GM19455 (cell line): ENCODE results near the gene TAAR8.
"Not testable (repeated sequence)": the region's sequence is repeated elsewhere in the genome, so short reads cannot be mapped to it uniquely, and the experiment has no call there.

Source experiments
- ATAC-seq: cut with Tn5 transposase; IDR thresholded peaks from one replicate; pipeline ENCODE4 v1.9.1; 2021; ENCODE audit not compliant: unreplicated experiment

The TAAR8 gene, protein sequence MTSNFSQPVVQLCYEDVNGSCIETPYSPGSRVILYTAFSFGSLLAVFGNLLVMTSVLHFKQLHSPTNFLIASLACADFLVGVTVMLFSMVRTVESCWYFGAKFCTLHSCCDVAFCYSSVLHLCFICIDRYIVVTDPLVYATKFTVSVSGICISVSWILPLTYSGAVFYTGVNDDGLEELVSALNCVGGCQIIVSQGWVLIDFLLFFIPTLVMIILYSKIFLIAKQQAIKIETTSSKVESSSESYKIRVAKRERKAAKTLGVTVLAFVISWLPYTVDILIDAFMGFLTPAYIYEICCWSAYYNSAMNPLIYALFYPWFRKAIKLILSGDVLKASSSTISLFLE

DNA sequence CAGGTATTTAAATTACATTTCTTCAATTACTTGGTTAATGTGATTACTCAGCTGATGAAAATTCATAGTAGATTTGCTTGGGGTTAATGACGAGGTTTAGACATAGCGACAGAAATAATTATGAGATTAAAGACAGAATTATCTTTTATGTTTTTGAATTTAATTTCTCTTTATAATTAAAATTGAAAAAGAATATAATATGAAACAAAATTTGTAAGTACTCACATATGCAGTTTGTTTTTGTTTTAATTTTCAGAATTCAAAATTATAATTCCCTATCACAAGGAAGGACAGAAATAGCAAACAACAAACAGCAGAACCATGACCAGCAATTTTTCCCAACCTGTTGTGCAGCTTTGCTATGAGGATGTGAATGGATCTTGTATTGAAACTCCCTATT is at the start of gene TAAR8:
Gene TAAR8 (plus strand): TSS at position 301 of the 400 bp plus-strand sequence. CDS start 21 bp downstream, at position 322.
- no peak for ATAC-seq

DNA sequence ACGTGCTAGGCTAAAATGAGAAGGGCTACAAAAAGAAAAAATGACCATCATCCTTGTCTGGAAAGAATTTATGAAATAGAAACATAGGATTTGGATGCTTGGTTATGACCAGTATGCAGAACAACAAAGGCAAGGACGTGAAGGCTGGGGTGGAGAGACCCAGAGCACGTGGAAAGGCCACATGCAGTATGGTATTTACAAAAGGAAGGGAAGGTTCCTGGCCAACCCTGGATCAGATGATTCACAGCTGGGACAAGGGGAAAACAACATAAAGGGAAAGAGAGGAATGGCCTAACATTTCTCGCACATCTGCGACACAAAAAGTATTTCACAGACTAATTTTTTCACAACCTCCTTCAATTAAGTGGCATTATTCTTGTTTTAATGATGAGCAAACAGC is 47.7 kb upstream of the TAAR8 start:
- ATAC-seq = no peak

DNA sequence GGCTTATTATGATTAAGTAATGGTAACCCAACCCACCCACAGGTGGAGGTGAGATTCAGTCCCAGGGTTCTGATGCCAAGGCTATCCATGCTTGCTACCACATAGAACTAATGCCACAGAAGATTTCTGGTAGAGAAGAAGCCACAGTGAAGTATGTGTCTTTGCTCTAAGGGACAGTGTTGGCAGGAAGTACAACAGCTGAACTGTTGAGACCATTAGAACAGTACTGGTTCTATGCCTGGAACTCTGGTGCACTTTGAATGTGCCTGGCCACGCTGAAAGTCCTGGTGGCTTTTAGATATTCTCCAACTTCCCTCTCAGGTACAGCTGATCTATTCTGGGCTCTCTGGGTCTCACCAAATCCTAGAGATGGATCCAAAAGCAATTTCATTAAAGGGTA is 47.3 kb upstream of the TAAR8 start:
- no peak for ATAC-seq

DNA sequence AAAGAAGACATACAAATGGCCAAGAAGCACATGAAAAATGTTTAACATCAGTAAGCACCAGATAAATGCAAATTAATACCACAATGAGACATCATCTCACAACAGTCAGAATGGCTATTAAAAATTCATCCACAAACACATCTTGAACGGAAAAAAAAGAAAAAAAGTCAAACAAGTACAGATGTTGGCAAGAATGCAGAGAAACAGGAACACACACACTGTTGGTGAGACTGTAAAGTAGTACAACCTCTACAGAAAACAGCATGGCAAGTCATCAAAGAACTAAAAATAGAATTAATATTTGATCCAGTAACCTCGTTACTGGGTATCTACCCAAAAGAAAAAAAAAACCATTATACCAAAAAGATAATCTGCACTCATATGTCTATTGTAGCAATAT is 46.0 kb upstream of the TAAR8 start:
- no peak for ATAC-seq

DNA sequence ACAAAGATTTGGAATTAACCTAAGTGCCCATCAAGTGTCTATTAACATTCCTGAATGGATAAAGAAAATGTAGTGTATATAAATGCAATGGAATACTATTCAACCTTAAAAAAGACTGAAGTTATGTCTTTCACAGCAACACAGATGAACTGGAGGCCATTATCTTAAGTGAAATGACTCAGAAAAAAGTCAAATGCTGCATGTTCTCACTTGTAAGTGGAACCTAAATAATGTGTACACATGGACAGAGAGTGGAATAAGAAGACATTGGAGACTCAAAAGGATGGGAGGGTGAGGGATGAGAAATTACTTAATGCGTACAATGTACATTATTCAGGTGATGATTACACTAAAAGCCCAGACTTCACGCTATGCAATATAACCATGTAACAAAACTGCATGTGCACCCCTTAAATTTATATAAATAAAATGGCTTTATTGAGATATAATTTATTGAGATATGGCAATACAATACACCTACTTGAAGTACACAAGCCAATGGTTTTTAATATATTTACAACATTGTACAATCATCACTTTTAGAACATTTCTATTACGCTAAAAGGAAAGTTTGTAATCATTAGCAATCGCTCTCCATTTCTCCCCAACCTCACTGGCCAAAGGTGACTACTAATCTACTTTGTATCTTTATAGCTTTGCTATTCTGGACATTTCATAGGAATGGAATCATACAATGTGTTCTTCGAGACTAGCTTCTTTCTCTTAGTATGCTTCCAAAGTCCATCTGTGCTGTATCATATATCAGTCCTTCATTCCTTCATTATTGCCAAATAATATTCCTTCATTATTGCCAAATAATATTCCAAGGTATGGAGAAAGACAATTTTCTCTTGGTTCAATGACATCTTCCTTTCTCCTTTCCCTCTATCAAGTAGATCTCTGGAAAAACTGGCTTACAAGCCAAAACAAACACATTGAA is 45.3 kb upstream of the TAAR8 start:
- no peak for ATAC-seq

DNA sequence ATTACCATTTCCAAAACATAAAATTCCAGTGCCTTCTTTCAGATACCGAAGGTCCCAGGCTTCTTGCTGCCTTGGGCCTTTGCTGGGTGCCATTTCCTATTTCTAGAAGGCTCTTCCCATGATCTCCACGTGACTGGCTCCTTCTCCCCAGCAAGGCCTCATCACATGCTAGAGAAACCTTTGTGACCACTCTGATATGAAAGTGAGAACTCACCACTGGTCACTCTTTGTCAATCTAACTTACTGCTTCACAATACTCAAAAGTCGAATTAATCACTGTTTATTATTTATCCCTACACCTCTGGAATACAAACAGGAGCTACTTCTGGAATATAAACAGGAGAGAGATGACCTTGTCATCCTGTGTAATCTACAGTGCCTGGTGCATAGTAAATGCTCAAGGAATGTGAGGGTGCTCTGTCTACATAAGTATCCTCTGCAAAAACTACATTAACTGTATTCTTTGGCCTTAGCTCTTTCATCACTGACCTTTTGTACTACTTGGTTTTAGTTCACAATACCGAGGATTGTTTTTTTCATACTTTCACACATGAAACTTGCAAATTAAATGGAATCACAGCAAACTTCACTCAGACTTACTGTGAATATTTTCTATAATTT is 41.2 kb upstream of the TAAR8 start:
- ATAC-seq = no peak

DNA sequence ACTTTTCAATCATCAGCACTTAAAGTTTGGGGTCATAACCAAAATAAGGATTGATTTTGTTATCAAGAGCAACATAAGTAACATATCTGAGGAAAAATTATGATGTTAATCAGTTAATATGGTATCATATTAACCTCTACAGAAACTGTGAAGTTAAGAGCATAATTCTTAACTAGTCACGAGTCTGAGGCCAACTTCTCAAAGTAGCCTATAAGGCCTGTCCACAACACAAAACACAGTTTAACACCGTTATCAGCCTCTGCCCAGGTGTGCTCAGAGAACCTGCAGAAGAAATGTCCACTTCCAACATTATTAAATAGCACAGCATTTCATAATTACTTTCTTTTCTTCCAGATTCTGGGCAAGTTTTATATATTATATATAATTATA is 40.6 kb upstream of the TAAR8 start:
- ATAC-seq = no peak

DNA sequence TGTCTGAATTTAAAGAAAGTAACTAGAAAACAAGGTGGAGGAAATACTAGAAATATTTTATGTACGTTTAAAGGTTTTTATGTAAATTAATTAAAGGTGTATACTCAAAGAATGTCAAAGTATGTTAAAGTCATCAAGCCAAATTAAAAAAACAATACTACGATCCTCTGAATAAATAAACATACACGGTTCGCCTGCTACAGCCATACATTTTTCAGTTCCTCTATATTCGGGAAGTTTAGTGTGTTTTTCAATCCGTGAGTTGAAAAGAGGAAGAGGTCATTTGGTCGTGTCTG is 40.2 kb upstream of the TAAR8 start:
- ATAC-seq = no peak

DNA sequence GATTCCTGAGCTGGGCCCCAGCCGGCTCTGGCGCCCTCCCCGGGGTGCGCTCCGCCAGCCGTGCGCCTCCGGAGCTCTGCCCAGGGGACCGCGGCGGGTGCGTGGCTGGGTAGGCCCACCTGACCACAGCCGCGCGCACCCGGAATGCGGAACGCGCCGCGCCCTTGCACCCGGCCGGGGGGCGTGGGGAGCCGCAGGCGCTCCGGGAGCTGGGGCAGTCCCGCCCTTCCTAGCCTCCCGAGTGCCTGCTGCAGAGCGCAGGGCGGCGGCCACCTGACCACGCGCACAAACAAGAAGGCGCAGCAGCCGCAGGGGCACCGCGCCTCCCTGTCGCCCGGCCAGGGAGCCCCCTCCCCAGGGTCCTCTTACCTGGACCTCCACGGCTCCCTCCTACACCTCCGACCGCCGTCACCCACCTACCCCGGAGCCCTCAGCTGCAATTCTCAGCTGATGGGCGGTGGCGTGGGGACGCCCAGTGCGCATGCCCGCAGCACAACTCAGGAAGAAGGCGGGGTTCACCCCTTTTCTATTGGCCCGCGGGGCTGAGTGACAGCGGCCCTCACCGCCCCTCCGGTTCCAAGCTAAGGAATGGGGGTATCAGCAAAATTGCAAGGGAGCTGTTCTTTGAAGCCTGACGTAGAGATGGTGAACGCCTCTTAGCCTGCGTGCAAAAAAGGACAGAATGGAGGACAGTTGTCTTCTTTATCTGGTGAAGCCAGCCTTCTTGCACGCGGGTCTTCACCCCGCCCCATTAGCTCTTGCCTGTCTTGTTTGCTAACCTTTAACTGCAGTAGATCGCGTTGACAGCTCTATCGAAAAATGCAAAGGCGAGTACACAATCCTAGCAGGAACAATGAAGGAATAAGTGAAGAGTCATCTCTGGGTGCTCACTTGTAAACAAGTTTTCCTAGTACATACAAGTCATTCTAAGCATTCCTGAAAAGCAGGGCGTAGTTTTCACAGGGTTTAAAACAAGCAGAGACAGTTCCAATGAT is 39.5 kb upstream of the TAAR8 start, which contains the start of gene STX7:
Gene STX7 (minus strand): TSS at position 479 of the 995 bp plus-strand sequence. CDS start 9,586 bp downstream, outside the sequence.
- peak; percentile 96 for ATAC-seq

DNA sequence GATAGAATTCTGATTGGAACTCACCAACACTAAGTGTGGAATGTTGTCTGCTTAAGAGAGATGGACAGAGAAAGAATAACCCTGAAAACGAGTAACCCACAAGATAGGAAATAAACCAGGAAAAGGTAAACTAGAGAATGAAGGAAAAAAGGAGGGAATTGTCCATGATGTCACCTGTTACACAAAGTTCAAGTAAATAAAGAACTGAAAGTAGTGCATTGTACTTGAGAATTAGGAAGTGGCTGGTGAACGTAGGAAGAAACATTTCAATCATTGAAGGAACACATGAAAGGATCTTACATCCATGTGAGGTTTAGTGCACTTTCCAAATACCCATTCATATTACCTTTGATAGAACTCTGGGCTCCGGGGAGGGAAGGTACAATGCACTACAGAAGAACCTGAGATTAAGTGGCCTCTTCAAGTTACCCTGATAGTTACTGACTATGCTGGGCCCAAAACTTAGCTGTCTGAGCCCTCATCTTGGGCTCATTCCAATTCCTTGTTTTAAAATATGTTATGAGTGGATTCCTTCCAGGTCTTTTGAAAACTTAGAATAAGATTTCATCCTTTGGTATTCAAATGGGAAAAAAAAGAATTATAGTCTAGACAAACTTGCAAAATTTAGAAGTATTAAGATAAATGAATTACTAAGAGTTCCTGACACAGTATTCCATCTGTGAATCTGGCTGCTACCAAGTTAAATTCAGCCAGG is 38.5 kb upstream of the TAAR8 start:
- no peak for ATAC-seq

DNA sequence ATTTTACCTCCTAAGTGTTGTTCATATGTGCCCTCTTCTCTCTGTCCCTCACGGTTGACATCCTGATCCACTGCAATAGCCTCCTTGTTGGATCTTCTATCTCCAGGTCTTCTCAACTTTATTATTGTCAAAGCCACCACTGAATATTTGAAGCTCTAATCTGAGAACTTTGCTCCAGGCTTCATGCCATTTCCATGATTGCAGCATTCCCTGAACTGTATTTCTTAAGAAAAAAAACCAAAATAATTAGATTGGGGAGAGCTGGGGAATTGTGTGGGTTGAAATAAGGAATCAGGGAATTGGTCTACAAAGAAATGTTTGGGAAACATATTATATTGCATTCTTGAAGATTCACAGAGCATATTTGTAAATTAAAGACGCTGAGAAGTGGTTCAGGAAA is 37.1 kb upstream of the TAAR8 start:
- ATAC-seq = no peak

DNA sequence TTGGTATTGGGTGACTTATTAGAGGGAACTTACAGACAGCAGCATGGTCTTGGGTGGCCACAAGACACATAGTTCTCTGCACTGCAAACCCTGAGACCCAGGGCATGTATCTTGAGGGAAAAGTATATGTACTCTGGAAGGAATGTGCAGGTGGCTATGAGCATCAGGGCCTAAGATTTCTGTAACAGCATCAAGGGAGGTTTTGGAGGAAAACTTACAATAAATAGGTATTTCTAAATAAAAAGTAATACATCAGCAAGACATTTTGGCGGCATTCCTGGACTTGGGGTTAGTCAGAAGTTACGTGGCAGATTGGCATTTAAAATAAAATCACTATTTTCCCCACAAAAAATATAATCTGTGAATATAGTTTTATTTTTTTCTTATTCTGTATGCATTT is 31.5 kb upstream of the TAAR8 start:
- ATAC-seq = no peak

DNA sequence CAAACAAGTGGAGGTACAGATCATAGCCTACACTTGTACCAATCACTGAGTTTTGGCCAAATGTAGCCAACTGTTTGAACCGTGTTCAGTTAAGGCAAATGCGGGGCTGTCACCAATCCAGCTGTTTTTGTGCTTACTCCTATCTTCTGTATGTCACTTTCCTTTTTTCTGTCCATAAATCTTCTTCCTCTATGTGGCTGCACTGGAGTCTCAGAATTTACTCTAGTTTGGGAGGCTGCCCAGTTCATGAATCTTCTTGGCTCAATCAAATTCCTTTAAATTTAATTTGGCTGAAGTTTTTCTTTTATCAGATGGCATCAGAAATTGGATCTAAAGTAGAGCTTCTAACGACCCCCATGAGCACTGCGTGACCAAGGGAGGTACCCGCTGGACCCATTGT is 27.8 kb upstream of the TAAR8 start:
- ATAC-seq = no peak

DNA sequence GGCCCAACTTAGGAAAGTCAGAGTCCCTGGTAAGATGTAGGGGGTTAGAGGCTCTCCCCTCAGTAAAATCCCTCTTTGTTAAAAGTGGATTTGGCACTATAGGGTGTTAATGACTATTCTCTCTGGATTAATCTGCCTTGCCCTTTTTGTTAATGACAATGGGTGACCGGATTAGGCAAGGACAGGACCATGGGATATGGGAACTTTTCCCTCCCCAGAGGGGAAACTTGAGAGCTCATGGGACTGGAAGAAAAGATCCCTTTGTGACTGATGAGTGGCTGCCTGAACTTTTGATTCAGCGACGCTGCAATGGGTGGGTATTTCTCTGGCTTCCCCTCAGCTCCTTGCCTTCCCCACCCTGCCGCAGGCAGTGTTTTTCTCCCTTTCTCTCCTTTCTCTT is 26.6 kb upstream of the TAAR8 start:
- ATAC-seq = no peak

DNA sequence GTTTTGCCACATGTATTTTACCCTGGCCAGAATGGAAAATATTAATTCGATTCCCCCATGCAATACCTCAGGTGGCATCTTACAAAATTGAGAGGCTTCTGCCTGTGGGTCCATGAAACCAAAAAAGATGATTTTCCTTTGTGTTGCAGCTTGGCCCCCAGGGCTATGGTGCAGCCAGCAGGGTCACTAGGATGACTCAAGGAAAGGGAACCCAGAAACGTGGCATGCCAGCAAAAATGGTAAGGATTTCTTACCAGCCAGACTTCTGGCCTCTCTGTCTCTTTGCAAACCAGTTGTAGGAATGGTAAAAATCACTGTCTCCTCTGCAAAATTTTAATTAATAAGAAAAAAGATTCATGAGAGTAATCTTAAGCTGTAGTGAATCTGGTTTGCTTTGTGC is 26.0 kb upstream of the TAAR8 start:
- ATAC-seq = no peak

DNA sequence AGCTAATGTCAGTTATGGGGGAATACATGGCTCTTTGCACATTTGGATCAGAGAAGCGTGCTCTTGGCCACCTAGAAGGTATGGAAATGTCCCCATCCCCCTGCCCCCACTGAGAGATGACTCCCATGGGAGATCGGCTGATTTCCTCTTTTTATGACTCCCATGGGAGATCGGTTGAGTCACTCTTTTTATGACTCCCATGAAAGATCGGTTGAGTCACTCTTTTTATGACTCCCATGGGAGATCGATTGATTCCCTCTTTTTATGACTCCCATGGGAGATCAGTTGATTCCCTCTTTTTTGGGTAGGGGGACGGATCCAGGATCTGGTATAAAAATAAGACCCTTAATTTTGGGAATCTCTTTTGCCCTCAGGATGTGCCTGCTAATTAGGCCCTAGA is 24.7 kb upstream of the TAAR8 start:
- ATAC-seq = no peak

DNA sequence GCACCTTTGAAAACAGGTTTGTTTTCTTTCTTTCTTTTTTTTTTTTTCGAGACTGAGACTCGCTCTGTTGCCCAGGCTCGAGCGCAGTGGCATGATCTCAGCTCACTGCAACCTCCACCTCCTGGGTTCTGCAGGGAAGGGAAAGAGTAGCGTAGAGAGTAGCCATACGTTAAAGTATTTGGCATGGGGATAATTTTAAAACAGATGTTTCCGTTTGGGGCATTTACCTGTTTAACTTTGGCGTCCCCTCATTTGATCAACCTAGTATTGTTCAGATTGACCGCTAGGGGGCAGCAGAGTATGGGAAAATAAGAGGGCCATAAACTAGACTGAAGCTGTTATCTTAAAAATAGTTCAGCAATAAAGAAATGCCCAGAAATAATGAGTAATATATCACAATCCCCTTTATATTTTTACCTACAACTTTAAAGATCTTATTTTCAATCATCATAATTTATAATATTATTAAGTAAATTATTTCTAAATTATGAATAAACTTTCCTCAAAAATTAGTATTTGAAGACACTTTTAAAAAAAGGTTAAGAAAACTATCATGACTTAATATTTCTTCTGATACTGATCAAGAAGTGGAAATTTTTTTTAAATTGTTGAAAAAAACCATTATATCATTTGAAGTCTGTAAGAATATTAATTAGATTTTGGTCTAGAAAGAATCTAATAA is 22.0 kb upstream of the TAAR8 start:
- ATAC-seq = peak; percentile 98

DNA sequence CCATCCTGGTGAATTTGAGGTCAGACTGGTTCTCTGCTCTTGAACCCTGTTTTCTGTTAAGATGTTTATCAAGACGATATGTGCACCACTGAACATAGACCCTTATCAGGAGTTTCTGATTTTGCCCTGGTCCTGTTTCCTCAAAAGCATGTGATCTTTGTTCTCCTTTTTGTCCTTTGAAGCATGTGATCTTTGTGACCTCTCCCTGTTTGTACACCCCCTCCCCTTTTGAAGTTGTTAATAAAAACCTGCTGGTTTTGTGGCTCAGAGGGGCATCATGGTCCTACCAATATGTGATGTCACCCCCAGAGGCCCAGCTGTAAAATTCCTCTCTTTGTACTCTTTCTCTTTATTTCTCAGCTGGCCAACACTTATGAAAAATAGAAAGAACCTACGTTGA is 17.9 kb upstream of the TAAR8 start:
- not testable (repeated sequence) for ATAC-seq

DNA sequence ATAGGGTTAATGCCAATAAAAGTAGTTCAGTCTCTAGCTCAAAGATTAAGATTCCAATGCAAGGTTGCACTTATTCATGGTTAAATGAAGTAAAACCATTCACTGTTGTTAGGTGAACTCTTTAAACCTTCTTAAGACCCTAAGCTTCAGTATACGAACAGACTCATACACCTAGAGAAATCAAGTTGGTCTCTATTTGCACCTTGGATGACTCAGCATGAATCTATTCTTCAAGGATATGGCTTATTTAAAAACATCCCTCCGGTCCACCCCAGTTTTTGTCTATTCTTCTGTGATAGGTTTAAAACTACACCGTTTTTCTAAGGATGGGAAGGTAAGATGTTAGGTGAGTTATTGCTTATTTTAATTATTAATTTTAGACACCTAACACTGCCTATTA is 15.3 kb upstream of the TAAR8 start:
- ATAC-seq = no peak
